ENCODE results near the gene KLRC4.
"Not testable (repeated sequence)": the region's sequence is repeated elsewhere in the genome, so short reads cannot be mapped to it uniquely, and the experiment has no call there.

The KLRC4 gene

DNA sequence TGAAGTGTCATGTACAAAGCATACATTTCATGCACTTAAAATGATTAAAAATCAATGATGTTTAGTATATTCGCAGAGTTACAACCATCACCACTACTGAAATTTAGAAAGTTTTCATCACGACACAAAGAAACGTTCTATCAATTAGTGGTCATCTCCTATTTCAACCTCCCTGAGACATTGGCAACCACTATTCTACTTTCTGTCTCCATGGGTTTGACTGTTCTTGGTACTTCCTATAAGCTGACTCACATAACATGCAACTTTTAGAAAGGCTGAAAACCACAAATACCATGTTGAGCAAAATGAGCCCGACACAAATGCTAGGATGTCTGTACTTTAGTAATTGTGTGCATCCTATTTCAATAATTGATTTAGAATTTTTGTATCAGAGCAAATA lies 21.1 kb upstream of the KLRC4 start:
- not testable (repeated sequence) for H3K36me3 ChIP-seq (replicated peaks; ENCODE audit: low read depth, low read length); H3K27ac ChIP-seq (ENCODE audit: low read length); H3K9me3 ChIP-seq (ENCODE audit: insufficient read depth, low read length); H3K4me2 ChIP-seq (ENCODE audit: low read length); H3K4me3 ChIP-seq (ENCODE audit: low read length); H4K20me1 ChIP-seq (ENCODE audit: insufficient read depth, low read length); H2AFZ ChIP-seq (ENCODE audit: low read depth, low read length); H3K27me3 ChIP-seq (ENCODE audit: low read depth, low read length); H3K9ac ChIP-seq (ENCODE audit: low read length); H3K79me2 ChIP-seq (ENCODE audit: low read length); H3K4me1 ChIP-seq (ENCODE audit: low read length)

DNA sequence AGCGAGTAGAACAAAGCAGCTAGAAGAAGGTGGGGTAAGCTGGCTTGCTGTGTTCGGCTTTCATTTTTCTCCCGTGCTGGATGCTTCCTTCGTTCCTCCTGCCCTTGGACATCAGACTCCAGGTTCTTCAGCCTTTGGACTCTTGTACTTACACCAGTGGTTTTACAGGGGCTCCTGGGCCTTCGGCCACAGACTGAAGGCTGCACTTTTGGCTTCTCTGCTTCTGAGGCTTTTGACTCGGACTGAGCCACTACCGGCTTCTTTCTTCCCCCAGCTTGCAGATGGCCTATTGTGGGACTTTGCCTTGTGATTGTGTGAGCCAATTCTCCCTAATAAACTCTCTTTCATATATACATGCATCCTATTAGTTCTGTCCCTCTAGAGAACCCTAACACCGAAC lies 16.4 kb upstream of the KLRC4 start:
- not testable (repeated sequence) for H3K9me3 ChIP-seq (ENCODE audit: insufficient read depth, low read length); H3K27ac ChIP-seq (ENCODE audit: low read length); H3K4me2 ChIP-seq (ENCODE audit: low read length); H3K36me3 ChIP-seq (replicated peaks; ENCODE audit: low read depth, low read length); H4K20me1 ChIP-seq (ENCODE audit: insufficient read depth, low read length); H3K27me3 ChIP-seq (ENCODE audit: low read depth, low read length); H3K9ac ChIP-seq (ENCODE audit: low read length); H3K79me2 ChIP-seq (ENCODE audit: low read length); H3K4me1 ChIP-seq (ENCODE audit: low read length); H3K4me3 ChIP-seq (ENCODE audit: low read length); H2AFZ ChIP-seq (ENCODE audit: low read depth, low read length)

DNA sequence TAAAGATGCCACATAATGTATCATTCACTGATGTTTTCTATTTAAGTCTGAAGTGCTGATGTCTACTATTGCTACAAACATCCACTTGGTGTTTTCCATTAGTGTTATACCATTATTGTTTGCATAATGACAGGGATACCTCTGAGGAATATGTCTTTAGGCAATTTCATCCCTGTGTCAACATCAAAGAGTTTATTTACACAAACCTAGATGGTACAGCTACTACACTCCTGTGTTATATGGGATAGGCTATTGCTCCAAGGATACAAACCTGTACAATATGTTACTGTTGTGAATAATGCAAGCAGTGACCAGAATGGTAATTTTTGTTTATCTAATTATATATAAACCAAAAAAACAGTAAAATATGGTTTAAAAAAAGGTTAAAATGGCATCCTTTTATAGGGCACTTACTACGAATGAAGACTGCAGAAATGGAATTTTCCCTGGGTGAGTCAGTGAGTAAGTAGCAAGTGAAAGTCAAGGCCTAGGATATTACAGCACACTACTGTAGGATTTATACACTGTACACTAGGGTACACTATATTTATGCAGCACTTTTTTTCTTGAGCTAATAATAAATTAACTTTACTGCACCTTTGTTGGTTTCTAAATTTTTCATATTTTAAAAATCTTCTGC lies 14.8 kb upstream of the KLRC4 start:
- not testable (repeated sequence) for H3K4me2 ChIP-seq (ENCODE audit: low read length); H2AFZ ChIP-seq (ENCODE audit: low read depth, low read length); H4K20me1 ChIP-seq (ENCODE audit: insufficient read depth, low read length); H3K4me1 ChIP-seq (ENCODE audit: low read length); H3K4me3 ChIP-seq (ENCODE audit: low read length); H3K27ac ChIP-seq (ENCODE audit: low read length); H3K79me2 ChIP-seq (ENCODE audit: low read length); H3K36me3 ChIP-seq (replicated peaks; ENCODE audit: low read depth, low read length); H3K9ac ChIP-seq (ENCODE audit: low read length); H3K9me3 ChIP-seq (ENCODE audit: insufficient read depth, low read length); H3K27me3 ChIP-seq (ENCODE audit: low read depth, low read length)

DNA sequence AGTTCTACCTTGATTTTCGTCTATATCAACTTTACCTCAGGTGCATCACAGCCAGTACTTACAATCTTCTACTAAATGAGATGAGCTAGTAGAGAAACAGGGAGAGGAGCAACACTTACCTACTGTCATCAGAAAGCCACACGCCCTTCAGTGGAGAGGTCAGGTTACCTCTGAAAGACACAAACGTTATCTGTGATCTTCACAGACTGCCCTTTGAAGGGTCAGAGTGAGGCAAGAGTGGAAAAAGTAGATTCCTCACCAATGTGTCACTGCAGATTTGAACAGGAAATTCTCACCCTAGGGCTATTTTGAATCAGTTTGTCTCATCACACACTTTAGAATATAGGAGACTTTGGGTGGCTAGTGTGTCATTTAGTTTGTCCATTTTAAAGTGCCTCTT lies 12.6 kb upstream of the KLRC4 start:
- H3K36me3 ChIP-seq (replicated peaks; ENCODE audit: low read depth, low read length); H4K20me1 ChIP-seq (ENCODE audit: insufficient read depth, low read length); H3K27ac ChIP-seq (ENCODE audit: low read length); H3K27me3 ChIP-seq (ENCODE audit: low read depth, low read length); H2AFZ ChIP-seq (ENCODE audit: low read depth, low read length); H3K4me2 ChIP-seq (ENCODE audit: low read length); H3K9ac ChIP-seq (ENCODE audit: low read length); H3K9me3 ChIP-seq (ENCODE audit: insufficient read depth, low read length); H3K4me1 ChIP-seq (ENCODE audit: low read length); H3K79me2 ChIP-seq (ENCODE audit: low read length); H3K4me3 ChIP-seq (ENCODE audit: low read length): not testable (repeated sequence)

DNA sequence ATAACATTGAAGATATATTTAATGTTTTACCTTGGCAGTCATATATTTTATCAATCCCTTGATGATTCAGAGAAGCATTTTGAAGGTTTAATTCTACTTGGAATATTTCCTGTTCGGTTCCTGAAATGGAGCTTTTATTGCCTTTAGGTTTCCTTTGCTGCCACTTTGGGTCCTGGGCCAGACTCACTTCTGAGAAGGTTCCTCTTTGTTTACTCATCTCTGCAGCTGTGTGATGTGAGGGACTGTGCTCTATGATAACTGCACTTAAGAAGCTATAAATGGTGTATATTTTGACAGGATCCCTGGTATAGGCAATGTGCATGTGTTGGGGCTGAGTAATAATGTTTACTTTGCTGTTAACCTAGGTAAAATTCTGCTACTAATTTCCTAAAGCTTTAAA lies 10.8 kb upstream of the KLRC4 start, which contains the start of gene KLRC3:
Gene KLRC3 (minus strand): TSS at position 262 of the 400 bp plus-strand sequence. CDS start 45 bp downstream, at position 217.
- H3K27me3 ChIP-seq (ENCODE audit: low read depth, low read length); H3K4me3 ChIP-seq (ENCODE audit: low read length); H3K4me2 ChIP-seq (ENCODE audit: low read length); H3K4me1 ChIP-seq (ENCODE audit: low read length); H4K20me1 ChIP-seq (ENCODE audit: insufficient read depth, low read length); H3K9me3 ChIP-seq (ENCODE audit: insufficient read depth, low read length); H3K27ac ChIP-seq (ENCODE audit: low read length); H3K36me3 ChIP-seq (replicated peaks; ENCODE audit: low read depth, low read length); H3K9ac ChIP-seq (ENCODE audit: low read length); H3K79me2 ChIP-seq (ENCODE audit: low read length); H2AFZ ChIP-seq (ENCODE audit: low read depth, low read length): not testable (repeated sequence)

DNA sequence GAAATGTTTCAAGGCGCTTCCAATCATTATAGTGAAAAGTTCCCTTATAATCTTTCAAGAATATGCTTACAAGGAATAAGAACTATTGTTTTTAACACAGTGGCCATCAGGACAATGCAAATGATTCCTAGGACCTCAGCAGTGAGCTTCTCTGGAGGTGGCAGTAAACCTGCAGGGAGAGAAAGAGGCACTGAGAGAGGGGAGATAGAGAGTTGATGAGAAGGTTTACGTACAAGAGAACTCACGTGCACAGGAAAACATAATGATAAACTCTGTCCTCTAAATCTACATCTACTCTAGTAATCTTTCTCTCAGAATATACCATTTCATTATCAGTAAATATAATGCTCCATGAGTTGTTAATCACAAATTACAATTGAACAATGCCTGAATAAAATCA lies 715 bp downstream of the KLRC4 start:
- peaks cover 27% of the 10 kb centered on the region for H3K4me1 ChIP-seq (ENCODE audit: low read length)
- no peak overlapping the region for H3K4me3 ChIP-seq (ENCODE audit: low read length)
- no peak overlapping the region for H3K4me2 ChIP-seq (ENCODE audit: low read length)
- H2AFZ ChIP-seq (ENCODE audit: low read depth, low read length) = no peak overlapping the region
- no peak overlapping the region for H3K9ac ChIP-seq (ENCODE audit: low read length)
- 0 out of 2 replicates have a peak, but pooled peaks cover 6% of the 10 kb centered on the region for H3K9me3 ChIP-seq (ENCODE audit: insufficient read depth, low read length)
- H3K79me2 ChIP-seq (ENCODE audit: low read length) = no peaks in the 10 kb centered on the region
- TF ChIP-seq EZH2phosphoT487 (IDR thresholded peaks at IDR 0.05; ENCODE audit: low read depth) = no peak
- TF ChIP-seq, protein P1, sequence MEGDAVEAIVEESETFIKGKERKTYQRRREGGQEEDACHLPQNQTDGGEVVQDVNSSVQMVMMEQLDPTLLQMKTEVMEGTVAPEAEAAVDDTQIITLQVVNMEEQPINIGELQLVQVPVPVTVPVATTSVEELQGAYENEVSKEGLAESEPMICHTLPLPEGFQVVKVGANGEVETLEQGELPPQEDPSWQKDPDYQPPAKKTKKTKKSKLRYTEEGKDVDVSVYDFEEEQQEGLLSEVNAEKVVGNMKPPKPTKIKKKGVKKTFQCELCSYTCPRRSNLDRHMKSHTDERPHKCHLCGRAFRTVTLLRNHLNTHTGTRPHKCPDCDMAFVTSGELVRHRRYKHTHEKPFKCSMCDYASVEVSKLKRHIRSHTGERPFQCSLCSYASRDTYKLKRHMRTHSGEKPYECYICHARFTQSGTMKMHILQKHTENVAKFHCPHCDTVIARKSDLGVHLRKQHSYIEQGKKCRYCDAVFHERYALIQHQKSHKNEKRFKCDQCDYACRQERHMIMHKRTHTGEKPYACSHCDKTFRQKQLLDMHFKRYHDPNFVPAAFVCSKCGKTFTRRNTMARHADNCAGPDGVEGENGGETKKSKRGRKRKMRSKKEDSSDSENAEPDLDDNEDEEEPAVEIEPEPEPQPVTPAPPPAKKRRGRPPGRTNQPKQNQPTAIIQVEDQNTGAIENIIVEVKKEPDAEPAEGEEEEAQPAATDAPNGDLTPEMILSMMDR (IDR thresholded peaks at IDR 0.05; ENCODE audit: low read depth, low read length) = no peak
- no peak overlapping the region for H3K27ac ChIP-seq (ENCODE audit: low read length)
- H3K36me3 ChIP-seq (replicated peaks; ENCODE audit: low read depth, low read length) = peaks cover 4% of the 10 kb centered on the region
- H3K27me3 ChIP-seq (ENCODE audit: low read depth, low read length) = no peaks in the 10 kb centered on the region
- H4K20me1 ChIP-seq (ENCODE audit: insufficient read depth, low read length) = no peaks in the 10 kb centered on the region

Measured in OCI-LY3 (cell line).